SK-N-SH treated with all-trans-retinoic acid at 6 μM for 48 hours (cell line): Measurements from ENCODE around the gene NCOA6.
"Not testable (repeated sequence)": the region's sequence is repeated elsewhere in the genome, so short reads cannot be mapped to it uniquely, and the experiment has no call there.

ENCODE experiments used
- ATAC-seq: fragments of 200-7000 bp; cut with Tn5 transposase; 3 replicates; pipeline ENCODE4 v1.9.1; 2020; ENCODE audit warnings: mild to moderate bottlenecking, moderate library complexity
- ARNTL ChIP-seq: fragments of 450-650 bp; formaldehyde crosslinking; IDR thresholded peaks from 2 replicates; pipeline ENCODE4 v1.5.0; 2020; ENCODE audit warnings: low read depth, mild to moderate bottlenecking, moderate library complexity, borderline replicate concordance
- BACH2 ChIP-seq: fragments of 250-450 bp; sonication (Bioruptor Pico); IDR thresholded peaks from 2 replicates; pipeline ENCODE4 v1.9.0; 2021; ENCODE audit warnings: mild to moderate bottlenecking, borderline replicate concordance
- CREB5 ChIP-seq: fragments of 250-450 bp; sonication (Bioruptor Pico); IDR thresholded peaks from 2 replicates; pipeline ENCODE4 v1.5.1; 2020; ENCODE audit warnings: low read depth, mild to moderate bottlenecking, moderate library complexity
- ESRRG ChIP-seq: fragments of 250-450 bp; sonication (Bioruptor Pico); IDR thresholded peaks from 2 replicates; pipeline ENCODE4 v1.6.1; 2021; ENCODE audit warnings: mild to moderate bottlenecking
- GLIS3 ChIP-seq: fragments of 250-450 bp; sonication (Bioruptor Pico); IDR thresholded peaks from 2 replicates; pipeline ENCODE4 v1.5.0; 2020; ENCODE audit warnings: mild to moderate bottlenecking, moderate library complexity
- ISL1 ChIP-seq: fragments of 250-450 bp; sonication (Bioruptor Pico); IDR thresholded peaks from 2 replicates; pipeline ENCODE4 v2.1.2; 2022; ENCODE audit warnings: mild to moderate bottlenecking, moderate library complexity
- OSR1 ChIP-seq: fragments of 250-450 bp; sonication (Bioruptor Pico); IDR thresholded peaks from 2 replicates; pipeline ENCODE4 v1.8.0; 2022; ENCODE audit warnings: moderate library complexity, mild to moderate bottlenecking, inconsistent platforms
- POU6F1 ChIP-seq: fragments of 250-450 bp; sonication (Bioruptor Pico); IDR thresholded peaks from 2 replicates; pipeline ENCODE4 v1.8.0; 2021; ENCODE audit warnings: low read depth, mild to moderate bottlenecking, moderate library complexity, borderline replicate concordance
- PPARA ChIP-seq: fragments of 250-450 bp; sonication (Bioruptor Pico); IDR thresholded peaks from 2 replicates; pipeline ENCODE4 v1.5.0; 2020; ENCODE audit warnings: mild to moderate bottlenecking, borderline replicate concordance
- RARB ChIP-seq: fragments of 250-450 bp; sonication (Bioruptor Pico); IDR thresholded peaks from 2 replicates; pipeline ENCODE4 v1.8.0; 2021; ENCODE audit warnings: mild to moderate bottlenecking, moderate library complexity
- SNAI2 ChIP-seq: fragments of 250-450 bp; sonication (Bioruptor Pico); IDR thresholded peaks from 2 replicates; pipeline ENCODE4 v1.5.0; 2020; ENCODE audit warnings: mild to moderate bottlenecking, moderate library complexity
- TCF4 ChIP-seq: fragments of 250-450 bp; sonication (Bioruptor Pico); IDR thresholded peaks from 2 replicates; pipeline ENCODE4 v1.8.0; 2021; ENCODE audit warnings: mild to moderate bottlenecking, moderate library complexity, borderline replicate concordance
- TOX ChIP-seq: fragments of 250-450 bp; sonication (Bioruptor Pico); IDR thresholded peaks from 2 replicates; pipeline ENCODE4 v1.8.0; 2021; ENCODE audit warnings: mild to moderate bottlenecking, moderate library complexity, borderline replicate concordance
- ZC3H10 ChIP-seq: fragments of 250-450 bp; sonication (Bioruptor Pico); IDR thresholded peaks from 2 replicates; pipeline ENCODE4 v1.5.1; 2021; ENCODE audit warnings: mild to moderate bottlenecking, moderate library complexity
- ZFP30 ChIP-seq: fragments of 450-650 bp; formaldehyde crosslinking; IDR thresholded peaks from 2 replicates; pipeline ENCODE4 v1.5.0; 2022; ENCODE audit warnings: mild to moderate bottlenecking, moderate library complexity
- ZNF565 ChIP-seq: fragments of 450-650 bp; formaldehyde crosslinking; conservative IDR thresholded peaks from 2 replicates; pipeline ENCODE4 v1.5.0; 2020; ENCODE audit warnings: low read depth, mild to moderate bottlenecking, moderate library complexity
- ZNF70 ChIP-seq: fragments of 450-650 bp; formaldehyde crosslinking; IDR thresholded peaks from 2 replicates; pipeline ENCODE4 v1.5.0; 2020; ENCODE audit warnings: mild to moderate bottlenecking, moderate library complexity
- ZNF8 ChIP-seq: fragments of 450-650 bp; formaldehyde crosslinking; IDR thresholded peaks from 2 replicates; pipeline ENCODE4 v1.5.0; 2020; ENCODE audit warnings: mild to moderate bottlenecking, moderate library complexity
- TF ChIP-seq, protein P1 (sequence below): fragments of 250-450 bp; sonication (Bioruptor Pico); IDR thresholded peaks from 2 replicates; pipeline ENCODE4 v1.8.0; 2020; ENCODE audit warnings: mild to moderate bottlenecking, moderate library complexity, borderline replicate concordance
- TF ChIP-seq, protein P2 (sequence below): fragments of 250-450 bp; sonication (Bioruptor Pico); IDR thresholded peaks from 2 replicates; pipeline ENCODE4 v1.5.1; 2021; ENCODE audit warnings: mild to moderate bottlenecking, moderate library complexity
- TF ChIP-seq, protein P3 (sequence below): fragments of 250-450 bp; sonication (Bioruptor Pico); IDR thresholded peaks from 2 replicates; pipeline ENCODE4 v1.5.0; 2020; ENCODE audit warnings: mild to moderate bottlenecking, moderate library complexity

NCOA6 gene

GRCh38 chr20:34713944-34714515 lies 111.4 kb downstream of the NCOA6 start:
- ATAC-seq = not testable (repeated sequence)

DNA sequence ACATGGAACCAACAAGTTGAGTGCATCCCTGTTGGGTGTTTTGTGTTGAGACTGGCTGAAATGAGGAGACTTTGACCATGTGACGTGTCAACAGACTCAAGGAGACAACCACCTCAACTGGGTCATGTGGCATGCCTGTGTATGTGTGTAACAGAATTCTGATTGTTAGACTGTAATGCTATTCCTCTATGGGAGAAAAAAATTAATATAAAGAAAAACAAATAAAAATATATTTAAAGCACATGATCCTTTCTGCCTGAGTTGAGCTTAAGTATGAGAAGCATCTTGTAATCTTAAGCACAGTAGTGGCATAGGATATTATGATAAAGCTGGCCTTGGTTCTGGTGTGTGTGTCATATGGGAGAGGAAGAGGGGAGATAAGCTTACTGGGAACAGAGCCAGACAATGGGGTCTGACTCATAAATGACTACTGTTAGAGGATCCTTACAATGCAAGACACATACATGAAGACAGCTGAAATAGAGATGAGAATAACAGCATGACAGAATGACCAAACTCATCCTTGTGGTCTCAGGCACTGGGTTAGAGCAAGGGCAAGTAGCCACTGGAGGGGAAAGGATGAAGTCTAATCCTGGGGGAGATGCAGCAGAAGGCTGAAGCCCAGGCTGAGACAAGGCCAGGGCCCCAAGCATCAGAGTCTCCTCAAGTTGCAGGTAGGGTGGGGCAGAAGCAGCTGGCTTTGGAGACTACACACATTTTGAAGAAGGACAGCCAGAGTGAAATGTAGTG lies 112.1 kb downstream of the NCOA6 start:
- peak; percentile 36; the same call in 1 of the 2 replicates for TF ChIP-seq TCF4 (CRISPR knock-in tag)
- no peak for TF ChIP-seq PPARA
- peak; percentile 48; the same call in 1 of the 2 replicates for TF ChIP-seq CREB5 (CRISPR knock-in tag)
- peak; percentile 55 for TF ChIP-seq ISL1 (CRISPR knock-in tag)
- TF ChIP-seq BACH2 (CRISPR knock-in tag) = no peak
- no peak for TF ChIP-seq ZNF565 (CRISPR knock-in tag)
- peak; percentile 32 for ATAC-seq

DNA sequence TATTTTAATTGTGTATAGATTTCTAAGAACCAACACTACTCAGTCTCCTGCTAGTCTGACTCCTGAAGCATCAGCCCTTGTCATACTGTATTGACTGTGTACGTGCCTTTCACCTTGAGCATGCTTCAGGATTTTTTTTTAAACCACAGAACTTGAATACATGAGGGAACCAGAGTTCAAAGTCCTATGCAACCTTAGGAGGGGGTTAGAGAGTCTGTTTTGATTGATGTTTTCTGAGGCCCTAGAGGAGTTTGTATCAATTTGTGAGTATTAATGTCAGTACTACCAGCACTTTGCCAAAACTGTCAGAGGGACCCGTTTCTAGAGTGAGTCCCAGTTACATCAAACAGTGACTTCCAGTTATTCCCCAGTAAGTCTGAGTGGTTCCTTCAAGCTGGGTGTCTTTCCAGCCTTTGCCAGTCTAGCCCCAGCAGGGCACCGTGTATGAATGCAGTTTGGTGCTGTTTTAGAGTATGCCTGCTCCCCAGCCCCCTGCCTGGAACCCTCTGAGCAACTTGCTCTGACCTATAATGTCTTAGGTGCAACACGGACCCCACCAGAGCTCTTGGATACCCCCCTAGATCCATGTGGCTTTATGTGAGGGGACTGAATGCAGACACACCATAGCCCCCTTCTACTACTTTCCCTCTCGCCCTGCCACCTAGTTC lies 112.8 kb downstream of the NCOA6 start:
- no peak for ATAC-seq
- TF ChIP-seq PPARA = no peak
- TF ChIP-seq, protein P1, sequence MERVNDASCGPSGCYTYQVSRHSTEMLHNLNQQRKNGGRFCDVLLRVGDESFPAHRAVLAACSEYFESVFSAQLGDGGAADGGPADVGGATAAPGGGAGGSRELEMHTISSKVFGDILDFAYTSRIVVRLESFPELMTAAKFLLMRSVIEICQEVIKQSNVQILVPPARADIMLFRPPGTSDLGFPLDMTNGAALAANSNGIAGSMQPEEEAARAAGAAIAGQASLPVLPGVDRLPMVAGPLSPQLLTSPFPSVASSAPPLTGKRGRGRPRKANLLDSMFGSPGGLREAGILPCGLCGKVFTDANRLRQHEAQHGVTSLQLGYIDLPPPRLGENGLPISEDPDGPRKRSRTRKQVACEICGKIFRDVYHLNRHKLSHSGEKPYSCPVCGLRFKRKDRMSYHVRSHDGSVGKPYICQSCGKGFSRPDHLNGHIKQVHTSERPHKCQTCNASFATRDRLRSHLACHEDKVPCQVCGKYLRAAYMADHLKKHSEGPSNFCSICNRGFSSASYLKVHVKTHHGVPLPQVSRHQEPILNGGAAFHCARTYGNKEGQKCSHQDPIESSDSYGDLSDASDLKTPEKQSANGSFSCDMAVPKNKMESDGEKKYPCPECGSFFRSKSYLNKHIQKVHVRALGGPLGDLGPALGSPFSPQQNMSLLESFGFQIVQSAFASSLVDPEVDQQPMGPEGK (CRISPR knock-in tag) = no peak
- TF ChIP-seq ZNF8 = no peak
- no peak for TF ChIP-seq CREB5 (CRISPR knock-in tag)
- TF ChIP-seq, protein P2, sequence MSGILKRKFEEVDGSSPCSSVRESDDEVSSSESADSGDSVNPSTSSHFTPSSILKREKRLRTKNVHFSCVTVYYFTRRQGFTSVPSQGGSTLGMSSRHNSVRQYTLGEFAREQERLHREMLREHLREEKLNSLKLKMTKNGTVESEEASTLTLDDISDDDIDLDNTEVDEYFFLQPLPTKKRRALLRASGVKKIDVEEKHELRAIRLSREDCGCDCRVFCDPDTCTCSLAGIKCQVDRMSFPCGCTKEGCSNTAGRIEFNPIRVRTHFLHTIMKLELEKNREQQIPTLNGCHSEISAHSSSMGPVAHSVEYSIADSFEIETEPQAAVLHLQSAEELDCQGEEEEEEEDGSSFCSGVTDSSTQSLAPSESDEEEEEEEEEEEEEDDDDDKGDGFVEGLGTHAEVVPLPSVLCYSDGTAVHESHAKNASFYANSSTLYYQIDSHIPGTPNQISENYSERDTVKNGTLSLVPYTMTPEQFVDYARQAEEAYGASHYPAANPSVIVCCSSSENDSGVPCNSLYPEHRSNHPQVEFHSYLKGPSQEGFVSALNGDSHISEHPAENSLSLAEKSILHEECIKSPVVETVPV = no peak
- no peak for TF ChIP-seq ESRRG
- TF ChIP-seq ZNF565 (CRISPR knock-in tag) = no peak
- no peak for TF ChIP-seq ZNF70
- TF ChIP-seq POU6F1 (CRISPR knock-in tag) = no peak
- no peak for TF ChIP-seq SNAI2 (CRISPR knock-in tag)
- no peak for TF ChIP-seq GLIS3 (CRISPR knock-in tag)
- no peak for TF ChIP-seq ARNTL (CRISPR knock-in tag)
- no peak for TF ChIP-seq TCF4 (CRISPR knock-in tag)
- no peak for TF ChIP-seq RARB
- no peak for TF ChIP-seq ZFP30
- TF ChIP-seq TOX (CRISPR knock-in tag) = no peak
- TF ChIP-seq ZC3H10 (CRISPR knock-in tag) = no peak
- TF ChIP-seq OSR1 (CRISPR knock-in tag) = no peak
- TF ChIP-seq ISL1 (CRISPR knock-in tag) = no peak
- TF ChIP-seq, protein P3, sequence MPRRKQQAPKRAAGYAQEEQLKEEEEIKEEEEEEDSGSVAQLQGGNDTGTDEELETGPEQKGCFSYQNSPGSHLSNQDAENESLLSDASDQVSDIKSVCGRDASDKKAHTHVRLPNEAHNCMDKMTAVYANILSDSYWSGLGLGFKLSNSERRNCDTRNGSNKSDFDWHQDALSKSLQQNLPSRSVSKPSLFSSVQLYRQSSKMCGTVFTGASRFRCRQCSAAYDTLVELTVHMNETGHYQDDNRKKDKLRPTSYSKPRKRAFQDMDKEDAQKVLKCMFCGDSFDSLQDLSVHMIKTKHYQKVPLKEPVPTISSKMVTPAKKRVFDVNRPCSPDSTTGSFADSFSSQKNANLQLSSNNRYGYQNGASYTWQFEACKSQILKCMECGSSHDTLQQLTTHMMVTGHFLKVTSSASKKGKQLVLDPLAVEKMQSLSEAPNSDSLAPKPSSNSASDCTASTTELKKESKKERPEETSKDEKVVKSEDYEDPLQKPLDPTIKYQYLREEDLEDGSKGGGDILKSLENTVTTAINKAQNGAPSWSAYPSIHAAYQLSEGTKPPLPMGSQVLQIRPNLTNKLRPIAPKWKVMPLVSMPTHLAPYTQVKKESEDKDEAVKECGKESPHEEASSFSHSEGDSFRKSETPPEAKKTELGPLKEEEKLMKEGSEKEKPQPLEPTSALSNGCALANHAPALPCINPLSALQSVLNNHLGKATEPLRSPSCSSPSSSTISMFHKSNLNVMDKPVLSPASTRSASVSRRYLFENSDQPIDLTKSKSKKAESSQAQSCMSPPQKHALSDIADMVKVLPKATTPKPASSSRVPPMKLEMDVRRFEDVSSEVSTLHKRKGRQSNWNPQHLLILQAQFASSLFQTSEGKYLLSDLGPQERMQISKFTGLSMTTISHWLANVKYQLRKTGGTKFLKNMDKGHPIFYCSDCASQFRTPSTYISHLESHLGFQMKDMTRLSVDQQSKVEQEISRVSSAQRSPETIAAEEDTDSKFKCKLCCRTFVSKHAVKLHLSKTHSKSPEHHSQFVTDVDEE (CRISPR knock-in tag) = no peak
- TF ChIP-seq, all 23 proteins: peak for 0
